Fibroblast of gingiva (primary cell): Measurements from ENCODE around the gene ANKRD36C.
"Not testable (repeated sequence)": the region's sequence is repeated elsewhere in the genome, so short reads cannot be mapped to it uniquely, and the experiment has no call there.

Source experiments
- DNase-seq: peaks from one replicate; pipeline ENCODE4 v3.0.0-alpha.2; 2011; ENCODE audit warnings: low read depth

The ANKRD36C gene

DNA sequence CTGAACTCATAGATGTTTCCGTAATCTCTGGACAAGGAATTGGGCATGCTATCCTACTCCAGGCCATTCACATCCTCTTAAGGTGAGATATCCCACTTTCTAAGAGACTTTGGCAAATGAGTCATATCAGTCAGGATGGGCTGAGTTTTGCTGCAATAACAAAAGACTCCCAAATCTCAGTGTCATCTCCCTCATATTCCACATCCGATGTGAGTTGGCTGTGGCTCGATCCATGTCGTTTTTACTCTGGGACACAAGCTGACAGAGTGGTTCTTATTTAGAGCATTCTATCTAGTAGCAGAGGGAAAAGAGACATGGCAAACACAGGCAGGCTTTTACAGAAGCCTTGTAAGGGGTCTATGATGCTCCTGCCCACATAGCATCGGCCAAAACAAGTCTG lies 14.6 kb upstream of the ANKRD36C start:
- not testable (repeated sequence) for DNase-seq

- peak; percentile 43 for DNase-seq
These were observed 1.1 kb upstream of the ANKRD36C start for GRCh38 chr2:95992520-95993272.

DNA sequence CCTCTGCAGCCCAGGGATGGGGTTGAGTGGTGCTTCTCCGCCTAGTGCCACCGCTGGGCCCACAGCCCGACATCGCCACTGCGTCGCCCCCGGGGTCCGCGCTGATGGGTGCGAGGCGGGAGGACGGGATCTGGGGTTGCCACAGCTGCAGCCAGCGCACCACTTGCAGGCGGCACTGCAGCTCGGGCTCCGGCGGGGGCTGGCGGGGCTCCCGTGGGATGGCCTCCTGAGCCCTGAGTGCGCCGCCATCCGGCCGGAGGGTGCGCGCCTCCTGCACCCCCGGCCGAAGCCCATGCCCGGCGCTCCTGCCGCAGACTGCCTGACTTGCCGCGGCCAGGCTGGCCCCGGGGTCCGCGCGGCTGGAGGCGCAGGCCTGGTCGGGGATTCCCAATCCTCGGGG lies 478 bp upstream of the ANKRD36C start:
- DNase-seq: not testable (repeated sequence)

DNA sequence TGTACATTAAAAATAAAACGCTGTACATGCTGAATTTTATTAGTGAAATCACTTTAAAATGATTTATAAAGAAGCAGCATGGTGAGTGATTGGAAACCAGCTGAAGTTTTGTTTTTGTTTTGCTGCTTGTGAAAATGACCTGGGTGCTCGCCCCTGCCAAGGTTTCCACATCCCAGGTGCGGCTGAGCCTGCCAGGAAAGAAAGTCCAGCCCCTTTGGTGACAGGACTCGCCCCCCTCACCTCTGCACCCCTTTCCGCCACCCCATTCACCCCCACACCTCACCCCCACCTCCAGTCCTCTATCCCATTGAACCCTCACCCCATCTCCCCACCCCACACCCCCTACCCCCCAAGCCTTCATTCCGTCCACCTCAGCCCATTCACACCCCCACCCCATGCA lies 740 bp downstream of the ANKRD36C start:
- DNase-seq: not testable (repeated sequence)

DNA sequence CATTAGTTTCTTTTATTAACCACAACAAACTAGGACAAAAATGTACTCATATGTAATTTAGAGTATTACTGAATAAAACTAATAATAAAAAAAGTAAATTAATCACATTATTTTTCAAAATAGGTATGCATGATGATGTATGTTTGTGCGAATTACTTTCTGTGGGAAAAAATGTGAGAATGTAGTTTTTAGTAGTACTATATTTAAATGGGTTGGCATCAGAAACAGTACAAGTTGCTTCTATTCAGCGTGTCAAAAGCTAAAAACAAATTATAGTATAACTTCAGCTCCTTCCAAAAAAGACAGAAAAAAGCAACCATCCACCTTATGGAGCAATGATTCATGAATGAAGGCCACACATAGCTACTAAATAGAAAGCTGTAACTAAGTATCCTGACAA lies 40.0 kb downstream of the ANKRD36C start:
- not testable (repeated sequence) for DNase-seq

GRCh38 chr2:95948039-95948438 lies 43.6 kb downstream of the ANKRD36C start:
- not testable (repeated sequence) for DNase-seq

DNA sequence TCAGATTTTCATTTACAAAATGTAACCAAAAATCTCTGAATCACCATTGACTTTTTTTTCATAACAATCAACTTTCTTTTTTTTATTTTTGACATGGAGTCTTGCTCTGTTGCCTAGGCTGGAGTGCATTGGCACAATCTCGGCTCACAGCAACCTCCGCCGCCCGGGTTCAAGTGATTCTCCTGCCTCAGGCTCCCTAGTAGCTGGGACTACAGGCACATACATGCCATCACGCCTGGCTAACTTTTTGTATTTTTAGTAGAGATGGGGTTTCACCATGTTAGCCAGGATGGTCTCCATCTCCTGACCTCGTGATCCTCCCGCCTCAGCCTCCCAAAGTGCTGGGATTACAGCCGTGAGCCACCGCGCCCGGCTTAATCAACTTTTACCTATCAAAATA lies 51.7 kb downstream of the ANKRD36C start:
- DNase-seq: not testable (repeated sequence)

DNA sequence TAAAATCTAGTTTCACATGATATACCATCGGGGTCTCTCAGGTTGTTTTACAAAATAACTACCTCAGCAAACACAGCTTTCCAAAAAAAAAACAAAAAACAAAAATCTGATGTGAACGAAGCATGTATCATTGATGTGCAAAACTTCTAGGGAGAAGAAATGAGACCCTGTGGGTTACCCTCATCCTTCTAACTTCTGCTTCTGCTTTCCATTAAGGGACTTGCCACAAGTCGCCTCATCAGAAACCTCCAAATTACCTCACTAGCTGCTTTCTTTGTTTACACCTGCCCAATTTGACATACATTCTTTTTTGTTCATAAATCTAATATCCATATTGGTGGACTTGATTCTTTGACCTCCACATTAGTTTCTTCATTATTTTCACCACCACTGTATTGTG lies 60.9 kb downstream of the ANKRD36C start:
- DNase-seq: not testable (repeated sequence)

DNA sequence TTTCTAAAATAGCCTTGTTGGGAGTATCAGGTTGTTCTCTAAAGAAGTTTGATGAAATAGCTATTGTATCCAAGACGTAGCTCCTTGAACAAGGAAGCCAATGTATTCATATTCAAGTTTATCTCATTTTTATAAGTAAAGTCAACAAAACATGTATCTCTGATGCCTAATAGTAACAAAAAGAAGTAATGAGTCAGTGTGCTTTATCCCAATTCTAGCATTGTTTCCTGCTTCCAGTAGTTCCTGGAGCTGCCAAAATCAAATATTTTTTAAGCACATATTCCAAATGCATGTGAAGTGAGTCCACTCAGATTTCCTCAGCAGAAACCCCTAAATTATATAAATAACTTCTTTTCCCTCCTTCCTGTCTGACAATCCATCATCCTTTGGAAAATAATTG lies 74.6 kb downstream of the ANKRD36C start:
- DNase-seq: not testable (repeated sequence)

DNA sequence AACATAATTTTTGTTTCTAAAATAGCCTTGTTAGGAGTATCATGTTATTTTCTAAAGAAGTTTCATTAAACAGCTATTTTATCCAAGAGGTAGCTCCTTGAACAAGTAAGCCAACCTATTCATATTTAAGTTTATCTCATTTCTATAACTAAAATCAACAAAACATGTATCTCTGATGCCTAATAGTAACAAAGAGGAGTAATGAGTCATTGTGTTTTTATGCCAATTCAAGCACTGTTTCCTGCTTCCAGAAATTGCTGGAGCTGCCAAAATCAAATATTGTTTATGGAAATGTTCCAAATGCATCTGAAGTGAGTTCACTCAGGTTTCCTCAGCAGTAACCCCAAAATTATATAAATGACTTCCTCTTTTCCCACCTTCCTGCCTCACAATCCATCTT lies 76.5 kb downstream of the ANKRD36C start:
- not testable (repeated sequence) for DNase-seq

GRCh38 chr2:95911431-95911830 lies 80.2 kb downstream of the ANKRD36C start:
- DNase-seq: peak; percentile 80

DNA sequence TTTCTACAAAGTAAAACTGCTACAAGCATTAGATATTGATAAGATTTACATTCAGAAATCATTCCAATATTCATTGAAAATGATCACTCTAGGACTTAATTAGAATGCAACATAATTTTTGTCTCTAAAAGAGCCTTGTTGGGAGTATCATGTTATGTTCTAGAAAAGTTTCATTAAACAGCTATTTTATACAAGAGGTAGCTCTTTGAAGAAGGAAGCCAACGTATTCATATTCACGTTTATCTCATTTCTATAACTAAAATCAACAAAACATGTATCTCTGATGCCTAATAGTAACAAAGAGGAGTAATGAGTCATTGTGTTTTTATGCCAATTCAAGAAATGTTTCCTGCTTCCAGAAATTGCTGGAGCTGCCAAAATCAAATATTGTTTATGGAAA lies 97.2 kb downstream of the ANKRD36C start:
- not testable (repeated sequence) for DNase-seq

- DNase-seq: not testable (repeated sequence)
These were observed 123.7 kb downstream of the ANKRD36C start for GRCh38 chr2:95867929-95868328.

GRCh38 chr2:95867047-95867677 lies 124.5 kb downstream of the ANKRD36C start:
- not testable (repeated sequence) for DNase-seq

- not testable (repeated sequence) for DNase-seq
These were observed 129.5 kb downstream of the ANKRD36C start for GRCh38 chr2:95862121-95862520.

DNA sequence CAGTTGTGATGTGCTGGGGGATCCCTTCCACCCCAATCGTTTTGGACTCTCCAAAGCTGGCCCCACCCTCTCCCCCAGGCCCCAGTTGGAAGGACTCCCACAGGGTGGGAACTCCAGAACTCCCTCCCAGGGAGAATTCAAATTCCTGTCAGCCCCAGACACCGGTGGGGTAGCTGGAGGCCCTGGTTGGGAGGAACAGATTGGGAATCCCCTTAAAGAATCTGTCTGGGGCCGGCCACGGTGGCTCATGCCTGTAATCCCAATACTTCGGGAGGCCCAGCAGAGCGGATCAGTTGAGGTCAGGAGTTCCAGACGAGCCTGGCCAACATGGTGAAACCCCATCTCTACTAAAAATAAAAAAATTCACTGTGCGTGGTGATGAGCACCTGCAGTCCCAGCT lies 155.5 kb downstream of the ANKRD36C start:
- no peak for DNase-seq

DNA sequence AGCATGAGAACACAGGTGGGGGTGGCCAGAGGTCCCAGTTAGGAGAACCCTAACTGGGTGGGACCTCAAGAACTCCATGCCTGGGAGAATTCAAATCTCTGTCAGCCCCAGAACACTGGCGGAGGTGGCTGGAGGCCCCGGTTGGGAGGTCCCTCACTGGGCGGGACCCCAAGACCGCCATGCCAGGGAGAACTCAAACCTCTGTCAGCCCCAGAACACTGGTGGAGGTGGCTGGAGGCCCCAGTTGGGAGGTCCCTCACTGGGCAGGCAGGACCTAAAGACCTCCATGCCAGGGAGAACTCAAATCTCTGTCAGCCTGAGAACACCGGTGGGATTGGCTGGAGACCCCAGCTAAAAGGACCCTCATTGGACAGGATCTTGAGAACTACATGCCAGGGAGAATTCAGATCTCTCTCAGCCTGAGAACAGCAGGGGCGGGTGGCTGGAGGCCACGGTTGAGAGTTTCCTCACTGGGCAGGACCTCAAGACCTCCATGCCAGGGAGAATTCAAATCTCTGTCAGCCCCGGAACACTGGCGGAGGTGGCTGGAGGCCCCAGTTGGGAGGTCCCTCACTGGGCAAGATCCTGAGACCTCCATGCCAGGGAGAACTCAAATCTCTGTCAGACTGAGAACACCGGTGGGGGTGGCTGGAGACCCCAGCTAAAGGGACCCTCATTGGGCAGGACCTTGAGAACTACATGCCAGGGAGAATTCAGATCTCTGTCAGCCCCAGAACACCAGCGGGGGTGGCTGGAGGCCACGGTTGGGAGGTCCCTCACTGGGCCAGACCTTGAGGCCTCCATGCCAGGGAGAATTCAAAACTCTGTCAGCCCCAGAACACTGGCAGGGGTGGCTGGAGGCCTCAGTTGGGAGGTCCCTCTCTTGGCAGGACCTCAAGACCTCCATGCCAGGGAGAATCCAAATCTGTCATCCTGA lies 157.3 kb downstream of the ANKRD36C start:
- DNase-seq: not testable (repeated sequence)

- DNase-seq: not testable (repeated sequence)
These were observed 167.4 kb downstream of the ANKRD36C start for GRCh38 chr2:95824218-95824617.

- DNase-seq: not testable (repeated sequence)
These were observed 174.1 kb downstream of the ANKRD36C start for GRCh38 chr2:95817521-95817920.

- peak; percentile 70 for DNase-seq
These were observed 178.3 kb downstream of the ANKRD36C start for GRCh38 chr2:95813311-95813710.

DNA sequence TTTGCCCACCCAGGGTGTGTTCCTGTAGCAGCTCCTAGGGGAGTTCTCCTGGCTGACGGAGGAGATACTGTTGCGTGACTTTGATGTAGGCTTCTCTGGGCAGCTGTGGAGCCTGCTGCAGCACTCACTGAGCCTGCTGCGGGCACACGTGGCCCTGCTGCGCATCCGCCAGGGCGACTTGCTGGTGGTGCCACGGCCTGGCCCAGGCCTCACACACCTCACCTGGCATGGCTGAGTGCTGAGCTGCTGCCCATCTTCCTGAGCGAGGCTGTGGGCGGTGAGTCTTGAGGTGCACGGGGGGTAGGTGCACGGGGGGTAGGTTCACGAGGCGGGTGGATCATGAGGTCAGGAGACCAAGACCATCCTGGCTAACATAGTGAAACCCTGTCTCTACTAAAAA lies 191.7 kb downstream of the ANKRD36C start:
- no peak for DNase-seq

GRCh38 chr2:95799147-95799889 lies 192.3 kb downstream of the ANKRD36C start:
- DNase-seq: not testable (repeated sequence)
